GM12801 (cell line): ENCODE measurements around the gene ADGRG6.

Experiments used
- TF ChIP-seq, protein P1 (sequence below): IDR thresholded peaks from one replicate; pipeline ENCODE4 v1.5.1; 2011; ENCODE audit warnings: control low read depth; ENCODE audit not compliant: insufficient read length; ENCODE audit errors: extremely low read depth

The ADGRG6 gene

GRCh38 chr6:142300302-142300701 lies 1.5 kb upstream of the ADGRG6 start:
- TF ChIP-seq, protein P1, sequence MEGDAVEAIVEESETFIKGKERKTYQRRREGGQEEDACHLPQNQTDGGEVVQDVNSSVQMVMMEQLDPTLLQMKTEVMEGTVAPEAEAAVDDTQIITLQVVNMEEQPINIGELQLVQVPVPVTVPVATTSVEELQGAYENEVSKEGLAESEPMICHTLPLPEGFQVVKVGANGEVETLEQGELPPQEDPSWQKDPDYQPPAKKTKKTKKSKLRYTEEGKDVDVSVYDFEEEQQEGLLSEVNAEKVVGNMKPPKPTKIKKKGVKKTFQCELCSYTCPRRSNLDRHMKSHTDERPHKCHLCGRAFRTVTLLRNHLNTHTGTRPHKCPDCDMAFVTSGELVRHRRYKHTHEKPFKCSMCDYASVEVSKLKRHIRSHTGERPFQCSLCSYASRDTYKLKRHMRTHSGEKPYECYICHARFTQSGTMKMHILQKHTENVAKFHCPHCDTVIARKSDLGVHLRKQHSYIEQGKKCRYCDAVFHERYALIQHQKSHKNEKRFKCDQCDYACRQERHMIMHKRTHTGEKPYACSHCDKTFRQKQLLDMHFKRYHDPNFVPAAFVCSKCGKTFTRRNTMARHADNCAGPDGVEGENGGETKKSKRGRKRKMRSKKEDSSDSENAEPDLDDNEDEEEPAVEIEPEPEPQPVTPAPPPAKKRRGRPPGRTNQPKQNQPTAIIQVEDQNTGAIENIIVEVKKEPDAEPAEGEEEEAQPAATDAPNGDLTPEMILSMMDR = no peak

GRCh38 chr6:142300758-142301650 lies 803 bp upstream of the ADGRG6 start:
- TF ChIP-seq, protein P1 = no peak

DNA sequence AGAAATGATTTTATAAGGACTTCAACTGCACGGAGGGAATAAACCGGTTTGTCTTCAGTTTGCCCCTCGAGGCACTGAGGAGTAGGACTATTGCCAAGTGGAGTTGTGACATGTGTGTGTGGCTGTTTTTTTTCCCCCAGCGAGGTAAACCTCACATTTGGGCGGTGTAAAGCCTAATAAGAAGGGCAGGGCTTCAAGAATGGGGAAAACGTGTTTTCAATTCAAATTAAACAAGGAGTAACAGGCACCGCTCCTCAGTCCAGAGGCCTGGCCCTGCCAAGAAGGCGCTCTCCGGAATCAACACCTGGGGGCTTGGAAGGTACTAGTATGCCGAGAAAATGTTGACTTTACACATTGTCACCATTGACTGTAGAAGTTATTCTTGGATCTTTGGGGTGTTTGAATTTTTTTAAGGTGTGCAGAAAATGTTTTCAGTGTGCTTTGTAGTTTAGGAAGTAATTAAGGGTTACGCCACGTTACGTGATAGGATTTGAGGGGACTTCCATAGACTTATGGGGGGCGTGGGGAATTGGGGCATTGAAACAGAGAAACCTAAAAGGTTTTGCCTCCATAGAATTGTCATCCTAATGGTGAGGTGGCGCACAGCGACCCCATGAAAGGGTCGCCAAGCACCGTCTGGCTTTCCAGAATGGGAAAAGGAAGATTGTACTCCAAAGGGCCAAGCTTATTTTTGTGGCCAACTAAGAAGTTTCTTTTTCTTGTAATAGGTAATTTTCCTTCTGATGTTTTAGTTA lies 791 bp downstream of the ADGRG6 start:
- TF ChIP-seq, protein P1 = no peak

DNA sequence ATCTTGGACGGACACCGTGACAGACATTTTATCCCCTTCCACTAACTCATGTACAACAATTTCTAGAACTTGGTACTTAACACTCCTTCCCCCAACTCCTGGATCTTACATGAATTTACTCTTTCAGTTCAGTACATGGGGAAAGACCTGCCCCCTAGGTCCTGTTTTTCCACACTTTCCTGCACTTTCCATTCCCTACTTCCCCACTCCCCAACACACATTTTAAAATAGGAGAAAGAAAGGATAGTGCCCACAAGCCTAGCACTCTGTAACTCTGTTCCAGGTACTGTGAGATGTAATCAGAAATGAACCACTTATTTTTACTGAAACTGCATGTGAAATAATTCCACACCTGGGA lies 1.3 kb downstream of the ADGRG6 start:
- TF ChIP-seq, protein P1 = no peak

DNA sequence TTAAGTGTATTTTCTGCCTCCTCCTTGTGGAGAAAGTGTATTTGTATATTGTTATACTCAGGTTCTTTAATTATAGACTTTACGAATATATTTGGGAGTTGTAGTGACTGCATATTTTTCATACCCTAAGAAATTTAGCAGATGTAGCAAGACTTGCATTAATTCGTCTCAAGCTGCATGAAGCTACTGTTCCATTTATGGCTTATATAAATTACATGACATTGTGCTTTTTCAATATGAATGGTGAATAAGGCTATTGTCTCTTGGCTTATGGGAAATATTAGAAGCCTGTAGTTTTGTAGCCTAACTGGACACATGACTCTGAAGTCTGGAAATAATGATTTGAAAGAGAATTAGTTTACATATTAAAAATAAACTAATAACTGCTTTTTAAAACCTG lies 2.4 kb downstream of the ADGRG6 start:
- TF ChIP-seq, protein P1 = no peak

- TF ChIP-seq, protein P1 = no peak
Observed at GRCh38 chr6:142306736-142307135, 4.9 kb downstream of the ADGRG6 start.

DNA sequence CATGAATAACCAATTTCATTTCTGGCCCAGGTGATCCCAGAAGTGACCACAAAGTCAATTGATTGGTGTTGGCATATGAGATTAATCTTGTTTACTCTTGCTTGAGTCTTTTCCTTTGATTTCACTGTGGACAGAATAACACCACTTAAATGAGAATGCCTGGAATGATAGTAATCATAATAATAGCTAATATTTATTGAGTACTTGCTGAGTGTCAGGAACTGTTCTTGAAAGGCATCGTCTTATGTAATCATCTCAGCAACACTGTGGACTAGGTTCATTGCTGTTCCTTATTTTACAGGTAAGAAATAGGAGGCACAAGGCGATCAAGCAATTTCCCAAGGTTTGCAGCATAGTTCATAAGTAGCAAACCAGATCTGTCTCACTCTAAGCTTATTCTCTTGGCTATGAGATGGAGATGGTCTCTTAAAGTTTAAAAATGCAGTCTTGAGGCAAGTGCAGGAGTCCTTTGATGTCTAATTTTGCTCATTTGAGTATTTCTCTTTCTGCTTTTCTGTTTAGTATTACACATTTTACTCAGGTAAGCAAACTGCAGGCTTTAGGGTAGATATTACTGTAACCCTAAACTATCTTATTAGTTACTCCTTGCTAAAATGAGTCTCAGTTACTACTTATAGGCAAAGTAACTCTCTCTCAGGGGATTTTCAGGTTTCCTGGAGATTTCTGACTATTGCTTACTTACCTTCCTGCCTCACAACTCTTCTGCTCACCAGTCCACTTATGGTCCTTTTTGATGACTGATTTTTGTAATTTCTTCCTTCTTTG lies 6.3 kb downstream of the ADGRG6 start:
- TF ChIP-seq, protein P1 = no peak
